GM21423 (cell line): Measurements from ENCODE around the gene LRRC37B.
"Not testable (repeated sequence)": the region's sequence is repeated elsewhere in the genome, so short reads cannot be mapped to it uniquely, and the experiment has no call there.

Source experiments
- ATAC-seq: cut with Tn5 transposase; IDR thresholded peaks from one replicate; pipeline ENCODE4 v1.9.1; 2021; ENCODE audit warnings: mild to moderate bottlenecking, moderate library complexity; ENCODE audit not compliant: unreplicated experiment

LRRC37B gene

DNA sequence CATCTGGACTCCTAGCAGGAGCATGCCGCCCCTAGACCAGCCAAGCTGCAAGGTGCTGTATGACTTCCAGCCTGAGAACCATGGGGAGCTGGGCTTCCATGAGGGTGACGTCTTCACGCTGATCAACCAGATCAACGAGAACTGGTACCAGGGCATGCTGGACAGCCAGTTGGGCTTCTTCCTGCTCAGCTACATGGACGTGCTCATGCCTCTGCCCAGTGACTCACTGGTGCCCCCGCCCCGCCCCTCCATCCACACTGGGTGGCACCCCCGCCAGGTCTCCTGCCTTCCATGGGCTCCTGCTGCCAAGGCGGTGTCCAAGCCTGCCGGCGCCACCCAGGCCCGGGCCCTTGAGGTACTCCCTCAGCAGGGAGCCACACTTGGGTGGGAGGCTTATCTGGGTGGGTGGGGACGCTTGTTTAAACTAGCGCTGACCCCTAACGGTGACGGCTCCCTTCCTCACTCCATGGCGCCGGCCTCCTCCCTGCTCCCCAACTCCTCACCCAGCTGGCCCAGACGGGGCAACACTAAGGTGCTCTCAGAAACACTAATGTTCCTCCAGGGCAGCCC is 34.2 kb downstream of the LRRC37B start:
- not testable (repeated sequence) for ATAC-seq

DNA sequence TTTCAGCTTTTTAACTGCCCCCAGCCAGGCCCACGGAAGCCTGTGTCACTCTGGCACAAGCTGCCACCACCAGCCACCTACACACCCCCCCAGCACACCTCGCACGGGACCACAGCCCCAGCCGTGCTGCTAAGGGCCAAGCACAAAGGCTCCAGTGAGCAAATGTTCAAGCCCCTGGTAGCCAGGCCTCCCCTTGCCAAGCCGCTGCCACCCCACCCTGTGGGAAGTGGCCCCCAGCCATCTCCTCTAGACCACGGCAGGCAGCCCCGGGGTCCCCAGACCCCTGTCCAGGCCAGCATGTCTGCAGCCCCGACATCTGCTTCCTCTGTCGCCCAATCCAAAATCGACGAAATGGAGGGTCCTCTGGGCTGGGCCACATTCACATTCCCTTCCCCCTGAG is 35.1 kb downstream of the LRRC37B start:
- ATAC-seq = not testable (repeated sequence)

DNA sequence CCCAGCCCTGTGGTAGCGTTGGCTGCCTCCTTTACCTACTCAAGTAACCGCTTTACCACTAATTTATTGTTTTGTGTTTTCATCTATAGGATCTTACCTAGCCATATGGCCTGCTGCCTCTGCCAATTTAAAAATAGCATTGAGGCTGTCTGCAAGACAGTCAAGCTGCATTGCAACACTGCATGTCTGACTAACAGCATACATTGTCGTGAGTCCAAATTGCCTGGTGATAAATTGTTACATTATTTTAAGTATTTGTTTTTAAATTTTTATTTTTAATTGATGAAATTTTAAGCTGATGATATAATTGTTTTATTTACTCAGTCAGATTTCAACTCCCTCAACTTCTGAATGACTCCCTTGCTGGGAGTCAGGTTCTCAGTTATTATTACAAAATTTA is 38.4 kb downstream of the LRRC37B start:
- ATAC-seq = not testable (repeated sequence)

DNA sequence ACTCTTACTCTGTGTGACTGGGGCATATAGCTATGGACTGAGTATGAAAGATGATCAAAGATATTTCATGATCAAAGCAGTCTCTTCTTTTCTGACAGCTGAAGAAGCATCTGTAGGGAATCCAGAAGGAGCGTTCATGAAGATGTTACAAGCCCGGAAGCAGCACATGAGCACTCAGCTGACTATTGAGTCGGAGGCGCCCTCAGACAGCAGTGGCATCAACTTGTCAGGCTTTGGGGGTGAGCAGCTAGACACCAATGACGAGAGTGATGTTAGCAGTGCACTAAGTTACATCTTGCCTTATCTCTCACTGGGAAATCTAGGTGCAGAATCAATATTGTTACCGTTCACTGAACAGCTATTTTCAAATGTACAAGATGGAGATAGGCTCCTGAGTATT is 40.5 kb downstream of the LRRC37B start:
- not testable (repeated sequence) for ATAC-seq

DNA sequence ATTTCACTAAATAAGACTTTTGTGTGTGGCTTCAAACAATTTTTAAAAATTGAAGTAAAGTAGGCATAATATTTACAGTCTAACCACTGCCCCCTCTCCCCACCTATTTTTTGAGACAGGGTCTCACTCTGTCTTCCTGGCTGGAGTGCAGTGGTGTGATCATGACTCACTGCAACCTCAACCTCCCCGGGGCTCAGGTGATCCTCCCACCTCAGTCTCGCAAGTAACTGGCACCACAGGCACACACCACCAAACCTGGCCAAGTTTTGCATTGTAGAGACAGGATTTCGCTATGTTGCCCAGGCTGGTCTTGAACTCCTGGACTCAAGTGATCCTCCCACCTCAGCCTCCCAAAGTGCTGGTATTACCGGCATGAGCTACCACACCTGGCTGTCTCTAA is 47.8 kb downstream of the LRRC37B start:
- not testable (repeated sequence) for ATAC-seq

DNA sequence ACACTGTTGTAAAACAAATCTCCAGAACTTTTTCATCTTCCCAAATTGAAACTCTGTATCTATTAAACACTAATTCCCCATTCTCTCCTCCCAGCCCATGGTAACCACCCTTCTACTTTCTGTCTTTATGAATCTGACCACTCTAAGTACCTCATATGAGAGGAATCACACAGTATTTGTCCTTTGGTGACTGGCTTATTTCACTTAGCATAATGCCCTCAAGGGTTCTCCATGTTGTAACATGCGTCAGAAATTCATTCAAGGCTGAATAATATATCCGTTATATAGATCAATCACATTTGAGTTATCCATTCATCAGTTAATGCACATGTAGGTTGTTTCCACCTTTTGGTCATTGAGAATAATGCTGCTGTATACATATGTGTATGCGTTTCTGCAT is 48.2 kb downstream of the LRRC37B start:
- ATAC-seq = not testable (repeated sequence)

DNA sequence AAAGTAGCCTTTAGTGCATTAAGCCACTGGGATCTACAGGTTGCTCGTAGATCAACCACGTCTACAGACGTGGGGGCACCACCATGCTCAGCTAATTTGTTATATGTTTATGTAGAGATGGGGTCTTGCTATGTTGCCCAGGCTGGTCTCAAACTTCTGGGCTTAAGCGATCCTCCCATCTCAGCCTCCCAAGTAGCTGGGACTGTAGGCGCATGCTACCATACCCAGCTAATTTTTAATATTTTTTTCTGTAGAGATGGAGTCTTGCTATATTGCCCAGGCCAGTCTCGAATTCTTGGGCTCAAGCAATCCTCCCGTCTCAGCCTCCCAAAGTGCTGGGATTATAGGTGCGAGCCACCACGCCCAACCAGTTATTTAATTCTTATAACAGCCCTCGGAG is 49.3 kb downstream of the LRRC37B start:
- not testable (repeated sequence) for ATAC-seq

DNA sequence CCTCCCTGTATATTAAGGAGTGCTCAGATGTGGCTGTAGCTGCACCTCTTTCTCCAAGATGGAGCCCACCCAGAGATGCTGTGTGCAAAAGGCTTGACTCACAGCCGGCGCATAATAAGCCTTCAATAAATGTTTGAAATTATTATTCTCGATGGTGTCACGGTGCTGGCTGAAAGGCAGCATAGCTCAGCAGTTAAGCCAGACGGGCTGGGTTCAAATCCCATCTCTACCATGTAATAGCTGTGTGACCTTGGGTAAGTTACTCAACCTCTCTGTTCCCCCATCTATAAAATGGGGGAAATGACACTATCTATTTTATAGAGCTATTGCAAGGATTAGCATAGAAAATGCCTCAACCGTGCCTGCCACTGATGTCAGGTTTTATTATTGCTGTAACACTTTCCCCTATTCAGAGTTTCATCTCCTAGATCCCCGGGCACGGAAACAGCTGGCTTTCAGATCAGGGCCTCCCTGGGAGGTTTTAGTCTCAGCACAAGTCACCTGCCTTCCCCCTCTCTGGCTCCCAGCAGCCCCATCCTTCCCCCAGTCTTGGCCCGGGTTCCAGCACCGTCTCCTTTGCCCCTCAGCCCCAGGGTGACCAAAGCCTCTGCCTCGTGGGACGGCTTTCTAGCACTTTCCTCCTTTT is 50.4 kb downstream of the LRRC37B start:
- ATAC-seq = not testable (repeated sequence)

DNA sequence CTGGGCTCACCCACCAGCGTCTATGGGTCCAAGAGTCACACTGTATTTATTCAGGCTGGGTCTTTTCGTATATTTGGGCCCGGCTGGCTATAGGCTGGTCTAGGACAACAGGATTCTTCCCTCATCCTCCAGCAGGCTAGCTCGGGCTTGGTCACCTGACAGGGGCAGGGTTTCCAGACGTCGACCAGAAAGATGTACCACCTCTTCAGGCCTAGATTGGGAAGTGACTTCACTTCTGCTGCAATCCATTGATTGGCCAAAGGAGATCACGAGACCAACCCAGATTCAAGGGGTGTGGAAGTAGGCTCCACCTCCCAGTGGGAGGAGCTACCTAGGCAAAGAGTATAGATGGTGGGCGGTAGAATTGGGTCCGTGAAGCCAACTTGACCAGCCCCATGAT is 53.5 kb downstream of the LRRC37B start:
- ATAC-seq = not testable (repeated sequence)

DNA sequence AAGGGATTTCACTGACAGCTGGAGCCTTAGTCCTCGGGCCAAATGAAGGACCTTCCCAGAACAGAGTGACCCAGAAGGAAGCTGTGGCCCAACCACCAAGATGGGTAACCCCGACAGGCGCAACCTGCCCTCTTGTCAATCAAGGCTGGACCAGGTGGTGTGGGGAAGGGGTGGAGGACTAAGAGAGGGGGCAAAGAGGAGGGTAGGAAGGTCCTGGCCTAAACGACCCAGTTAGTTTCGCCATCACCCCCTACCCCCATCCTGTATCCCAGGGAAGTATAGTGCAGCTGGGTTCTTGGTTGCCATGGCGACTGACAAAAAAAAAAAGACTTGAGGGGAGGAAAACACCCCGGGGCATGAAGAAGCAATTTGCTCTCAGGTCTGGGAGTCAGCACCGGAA is 54.7 kb downstream of the LRRC37B start:
- not testable (repeated sequence) for ATAC-seq

DNA sequence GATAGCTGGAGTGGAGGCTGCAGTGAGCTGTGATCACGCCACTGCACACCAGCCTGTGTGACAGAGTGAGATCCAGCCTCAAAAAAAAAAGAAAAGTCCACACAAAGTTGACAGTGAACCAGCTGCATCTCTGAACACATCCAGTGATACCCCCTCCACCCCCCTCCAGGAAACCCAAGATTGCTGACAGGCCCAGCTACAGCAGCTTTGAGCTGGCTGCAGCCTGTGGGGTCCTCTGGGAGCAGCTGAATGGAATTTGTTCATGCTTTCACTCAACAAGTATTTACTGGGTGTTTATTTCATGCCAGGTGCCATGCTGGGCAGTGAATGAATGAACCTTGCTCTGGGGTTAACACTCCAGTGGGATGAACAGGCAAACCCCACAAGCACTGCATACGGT is 56.9 kb downstream of the LRRC37B start:
- ATAC-seq = not testable (repeated sequence)

DNA sequence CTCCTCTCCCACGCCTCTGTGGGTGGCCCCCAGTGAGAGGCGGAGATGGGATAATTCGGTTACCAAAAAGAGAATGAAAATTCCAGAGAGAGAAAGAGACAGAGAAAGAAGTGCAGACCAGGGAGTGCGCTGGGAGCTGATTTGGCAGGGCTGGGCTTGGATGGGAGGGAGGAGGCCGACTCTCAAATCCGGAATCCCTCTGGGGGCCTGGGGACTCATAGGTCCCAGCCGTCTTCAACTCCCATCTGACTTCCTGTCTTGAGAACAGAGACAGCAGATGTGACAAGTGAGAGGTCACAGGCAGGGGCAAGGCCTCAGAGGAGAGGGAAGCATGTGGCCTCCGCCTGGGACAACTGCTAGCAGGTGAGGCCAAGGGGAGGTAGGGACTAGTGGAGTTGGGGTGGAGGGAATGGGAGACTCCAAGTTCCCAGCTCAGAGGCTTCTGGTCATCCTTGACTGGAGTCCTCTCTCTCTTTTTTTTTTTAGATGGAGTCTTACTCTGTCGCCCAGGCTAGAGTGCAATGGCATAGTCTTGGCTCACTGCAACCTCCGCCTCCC is 59.0 kb downstream of the LRRC37B start:
- ATAC-seq = not testable (repeated sequence)

DNA sequence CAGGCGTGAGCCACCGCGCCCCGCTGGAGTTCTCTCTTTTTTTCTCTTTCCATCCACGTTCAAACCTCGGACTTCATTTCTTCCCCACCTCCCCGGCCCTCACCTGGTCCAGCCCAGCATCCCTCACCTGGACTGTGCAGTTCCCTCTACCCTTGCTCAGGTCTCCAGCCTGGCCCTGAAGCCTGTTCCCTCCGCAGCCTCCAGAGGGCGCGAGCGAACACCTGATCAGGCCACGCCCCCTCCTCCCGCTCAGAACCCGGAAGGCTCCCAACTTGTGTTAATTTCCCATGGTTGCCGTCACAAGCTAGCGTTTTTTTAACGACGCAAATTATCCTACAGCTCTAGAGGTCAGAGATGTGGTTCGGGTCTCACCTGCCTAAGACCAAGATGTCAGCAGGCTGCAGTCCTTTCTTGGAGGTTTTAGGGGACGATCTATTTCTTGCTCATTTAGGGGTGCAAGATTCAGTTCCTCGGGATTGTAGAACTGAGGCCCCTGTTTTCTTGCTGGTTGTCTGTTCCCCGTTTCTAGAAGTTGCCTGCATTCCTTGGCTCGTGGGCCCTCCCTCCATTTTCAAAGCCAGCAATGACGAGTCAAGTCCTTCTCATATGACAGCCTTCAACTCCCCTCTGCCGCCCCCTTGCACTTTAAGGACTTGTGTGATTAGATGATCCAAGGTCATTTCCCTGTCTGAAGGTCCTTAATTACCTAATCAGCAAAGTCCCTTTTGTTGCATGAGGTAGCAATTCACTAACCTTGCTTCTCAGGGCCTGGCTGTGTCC is 59.9 kb downstream of the LRRC37B start:
- not testable (repeated sequence) for ATAC-seq

DNA sequence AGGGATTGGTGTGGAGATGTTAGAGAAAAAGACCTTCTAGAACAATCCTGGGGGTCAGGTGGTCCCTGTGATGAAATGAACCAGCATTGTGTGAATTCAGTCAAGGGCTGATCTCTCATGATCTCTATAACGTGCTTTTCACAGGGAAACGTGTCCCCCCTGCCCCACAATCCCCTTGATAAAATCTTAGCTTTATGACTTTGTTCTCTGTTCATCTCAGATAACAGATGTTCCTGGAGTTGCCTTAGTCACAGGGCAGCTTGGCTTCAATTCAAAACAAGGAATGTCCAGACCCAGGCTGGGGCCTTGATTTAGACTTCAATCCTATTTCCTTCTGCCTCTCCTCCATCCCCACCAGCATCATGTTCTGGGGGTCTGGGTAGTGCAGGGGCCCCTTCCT is 61.9 kb downstream of the LRRC37B start:
- ATAC-seq = not testable (repeated sequence)

DNA sequence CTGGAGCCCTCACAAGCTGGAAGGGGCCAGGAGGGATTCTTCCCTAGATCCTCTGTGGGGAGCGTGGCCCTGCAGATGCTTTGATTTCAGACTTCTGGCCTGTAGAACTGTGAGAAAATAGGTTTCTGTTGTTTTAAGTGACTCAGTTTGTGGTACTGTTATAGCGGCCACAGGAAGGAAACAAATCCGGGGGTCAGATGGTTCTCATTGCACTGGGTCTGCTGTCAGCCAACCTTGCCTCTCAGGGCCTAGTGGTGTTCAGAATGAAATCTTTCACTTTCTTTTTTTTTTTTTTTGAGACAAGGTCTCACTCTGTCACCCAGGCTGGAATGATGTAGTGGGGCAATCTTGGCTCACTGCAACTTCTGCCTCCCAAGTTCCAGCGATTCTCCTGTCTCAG is 64.8 kb downstream of the LRRC37B start:
- peak; percentile 84 for ATAC-seq

DNA sequence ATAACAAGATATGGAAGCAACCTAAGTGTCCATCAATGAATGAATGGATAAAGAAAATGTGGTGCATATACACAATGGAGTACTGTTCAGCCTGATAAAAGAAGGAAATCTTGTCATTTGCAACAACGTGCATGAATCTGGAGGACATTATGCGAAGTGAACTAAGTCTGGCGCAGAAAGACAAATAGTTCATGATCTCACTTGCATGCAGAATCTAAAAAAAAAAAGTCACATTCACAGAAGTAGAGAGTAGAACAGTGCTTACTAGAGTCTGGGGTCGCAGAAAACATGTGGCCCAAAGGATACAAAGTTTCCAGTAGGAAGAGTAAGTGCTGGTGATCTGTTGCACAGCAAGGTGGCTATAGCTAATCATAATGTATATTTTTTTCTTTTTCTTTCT is 65.9 kb downstream of the LRRC37B start:
- not testable (repeated sequence) for ATAC-seq

DNA sequence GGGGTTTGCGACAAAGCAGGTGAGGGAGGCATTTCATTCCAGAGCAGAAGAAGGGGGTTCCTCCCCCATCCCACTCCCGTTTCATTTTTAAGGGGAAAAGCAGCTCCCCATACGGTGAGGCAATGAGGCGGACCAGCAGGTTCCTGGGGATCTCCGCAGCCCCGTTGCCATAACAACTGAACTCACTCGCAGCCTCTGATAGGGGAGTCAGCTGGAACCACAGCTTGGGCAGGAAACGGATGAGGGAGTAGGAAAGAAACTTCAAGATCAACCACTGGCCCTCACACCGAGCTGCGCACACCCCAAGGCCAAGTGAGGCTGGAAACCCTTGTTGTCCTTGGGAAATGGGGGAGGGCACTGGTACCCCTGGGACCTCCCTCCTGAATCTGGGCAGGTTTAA is 72.6 kb downstream of the LRRC37B start:
- ATAC-seq = peak; percentile 90

DNA sequence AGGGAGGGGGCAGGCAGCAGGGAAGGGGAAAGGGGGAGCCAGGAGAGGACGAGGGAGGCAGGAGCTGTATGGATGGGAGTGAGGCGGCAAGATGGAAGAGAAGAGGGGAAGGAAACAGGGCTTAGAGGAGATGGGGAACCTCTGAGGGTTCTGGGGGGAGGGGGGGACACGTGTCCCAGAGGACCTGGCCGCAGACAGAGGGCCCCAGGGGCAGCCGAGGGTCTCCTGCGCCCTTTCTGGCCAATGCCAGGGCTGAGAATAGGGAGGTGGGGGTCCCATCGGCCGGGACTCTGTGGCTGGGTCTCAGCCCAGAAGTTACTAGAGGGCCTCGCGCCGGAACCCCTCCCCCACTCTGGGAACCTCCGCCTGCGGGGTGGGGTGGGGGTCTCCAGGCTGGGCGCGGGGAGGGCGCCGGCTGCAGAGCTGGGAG is 76.4 kb downstream of the LRRC37B start:
- ATAC-seq = not testable (repeated sequence)

DNA sequence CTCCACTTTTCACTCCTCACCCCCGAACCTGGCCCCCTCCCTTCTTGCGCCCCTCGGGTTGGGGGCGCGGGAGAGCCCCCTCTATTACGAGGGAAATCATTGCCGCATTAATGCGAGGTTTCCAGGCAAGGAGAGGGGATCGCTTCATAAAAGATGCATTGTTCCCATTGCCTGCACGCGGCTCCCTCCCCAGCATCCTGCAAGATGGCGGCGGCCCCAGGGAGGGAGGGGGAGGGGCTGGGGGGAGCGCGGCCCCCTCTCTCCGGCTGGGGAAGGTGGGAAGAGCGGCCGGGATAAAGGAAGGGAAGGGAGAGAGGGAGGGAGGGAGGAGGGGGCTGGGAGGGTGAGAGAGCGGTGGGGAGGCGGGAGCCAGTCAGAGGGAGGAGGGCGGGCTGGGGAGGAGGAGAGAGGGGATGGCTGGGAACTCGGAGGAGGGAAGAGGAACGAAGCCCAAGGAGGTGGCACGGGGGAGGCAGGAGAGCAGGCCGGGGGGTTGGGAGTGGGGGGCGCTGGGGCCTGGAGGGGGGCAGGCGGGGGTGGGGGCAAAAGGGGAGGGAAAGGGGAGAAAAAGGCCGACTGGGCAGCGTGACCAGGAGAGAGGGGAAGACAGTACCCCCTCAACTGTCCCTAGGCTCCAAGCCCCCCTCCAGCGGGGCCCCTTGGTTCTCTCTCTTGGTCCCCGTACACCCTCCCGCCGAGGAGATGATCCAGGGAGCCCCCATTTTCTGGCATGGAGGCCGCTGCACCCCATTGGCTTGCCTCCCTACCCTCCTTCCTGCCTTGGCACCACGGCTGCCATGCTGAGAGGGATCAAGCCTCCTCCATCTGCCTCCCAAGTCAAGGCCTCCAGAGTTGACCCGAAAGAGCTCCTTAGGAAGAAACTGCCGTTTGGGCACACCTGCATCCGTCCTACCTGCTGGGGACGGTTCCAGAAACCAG is 77.1 kb downstream of the LRRC37B start:
- not testable (repeated sequence) for ATAC-seq
